ENCODE data around the gene SYCE3.

GRCh38 chr22:50530580-50530876, 32.2 kb downstream of the SYCE3 start:
- TF ChIP-seq EP300 (IDR thresholded peaks at IDR 0.05; ENCODE audit: low read length) (no peak), POLR2AphosphoS5 (IDR thresholded peaks at IDR 0.05; ENCODE audit: control insufficient read depth, insufficient read depth, low read depth, low read length) (no peak), CREB1 (IDR thresholded peaks at IDR 0.05) (no peak), CREB1 (CRISPR knock-in tag; IDR thresholded peaks at IDR 0.05) (no peak), RB1 (IDR thresholded peaks at IDR 0.05; ENCODE audit: low read depth) (no peak), ZNF561 (CRISPR knock-in tag; conservative IDR thresholded peaks at IDR 0.05) (no peak)

Data from K562 (cell line).